ENCODE measurements around the gene UBN1. TPM values are rescaled to one million over a fixed set of nuclear protein-coding genes. Genes with fewer than 3 reads are reported as not detected.

The UBN1 gene
- total and polyA plus RNA-seq, 2 of the 13 experiments (the other 11 are each of a cell fraction or from before 2014, with no cell fraction given): 10.6 to 23.5 TPM

GRCh38 chr16:4846901-4847773, at the start of gene UBN1, which contains the start of gene GLYR1 (continued):
- TF ChIP-seq, protein P1, sequence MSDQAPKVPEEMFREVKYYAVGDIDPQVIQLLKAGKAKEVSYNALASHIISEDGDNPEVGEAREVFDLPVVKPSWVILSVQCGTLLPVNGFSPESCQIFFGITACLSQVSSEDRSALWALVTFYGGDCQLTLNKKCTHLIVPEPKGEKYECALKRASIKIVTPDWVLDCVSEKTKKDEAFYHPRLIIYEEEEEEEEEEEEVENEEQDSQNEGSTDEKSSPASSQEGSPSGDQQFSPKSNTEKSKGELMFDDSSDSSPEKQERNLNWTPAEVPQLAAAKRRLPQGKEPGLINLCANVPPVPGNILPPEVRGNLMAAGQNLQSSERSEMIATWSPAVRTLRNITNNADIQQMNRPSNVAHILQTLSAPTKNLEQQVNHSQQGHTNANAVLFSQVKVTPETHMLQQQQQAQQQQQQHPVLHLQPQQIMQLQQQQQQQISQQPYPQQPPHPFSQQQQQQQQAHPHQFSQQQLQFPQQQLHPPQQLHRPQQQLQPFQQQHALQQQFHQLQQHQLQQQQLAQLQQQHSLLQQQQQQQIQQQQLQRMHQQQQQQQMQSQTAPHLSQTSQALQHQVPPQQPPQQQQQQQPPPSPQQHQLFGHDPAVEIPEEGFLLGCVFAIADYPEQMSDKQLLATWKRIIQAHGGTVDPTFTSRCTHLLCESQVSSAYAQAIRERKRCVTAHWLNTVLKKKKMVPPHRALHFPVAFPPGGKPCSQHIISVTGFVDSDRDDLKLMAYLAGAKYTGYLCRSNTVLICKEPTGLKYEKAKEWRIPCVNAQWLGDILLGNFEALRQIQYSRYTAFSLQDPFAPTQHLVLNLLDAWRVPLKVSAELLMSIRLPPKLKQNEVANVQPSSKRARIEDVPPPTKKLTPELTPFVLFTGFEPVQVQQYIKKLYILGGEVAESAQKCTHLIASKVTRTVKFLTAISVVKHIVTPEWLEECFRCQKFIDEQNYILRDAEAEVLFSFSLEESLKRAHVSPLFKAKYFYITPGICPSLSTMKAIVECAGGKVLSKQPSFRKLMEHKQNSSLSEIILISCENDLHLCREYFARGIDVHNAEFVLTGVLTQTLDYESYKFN (CRISPR knock-in tag; conservative IDR thresholded peaks at IDR 0.05): 0 out of 2 replicates have a peak, but pooled peaks have one; percentile 12
- TF ChIP-seq IRF9 (CRISPR knock-in tag; IDR thresholded peaks at IDR 0.05; ENCODE audit: borderline replicate concordance) (peak; percentile 18; the same call in 1 of the 2 replicates), ZNF224 (CRISPR knock-in tag; IDR thresholded peaks at IDR 0.05) (peak; percentile 71; the same call in 1 of the 2 replicates), MED8 (CRISPR knock-in tag; IDR thresholded peaks at IDR 0.05; ENCODE audit: insufficient replicate concordance) (peak; percentile 73), KDM1A (CRISPR knock-in tag; IDR thresholded peaks at IDR 0.05) (no peak), ZFY (CRISPR knock-in tag; IDR thresholded peaks at IDR 0.05) (peak; percentile 83), ETV5 (CRISPR knock-in tag; IDR thresholded peaks at IDR 0.05; ENCODE audit: borderline replicate concordance) (no peak), ZNF335 (CRISPR knock-in tag; IDR thresholded peaks at IDR 0.05) (no peak), TFDP2 (CRISPR knock-in tag; IDR thresholded peaks at IDR 0.05) (peak; percentile 66; the same call in 1 of the 2 replicates), ZNF777 (CRISPR knock-in tag; IDR thresholded peaks at IDR 0.05) (peak; percentile 98), CREM (IDR thresholded peaks at IDR 0.05) (peak; percentile 46; the same call in 1 of the 2 replicates), CREM (CRISPR knock-in tag; IDR thresholded peaks at IDR 0.05) (no peak), KLF6 (CRISPR knock-in tag; IDR thresholded peaks at IDR 0.05) (0 out of 2 replicates have a peak, but pooled peaks have one; percentile 26), THAP11 (CRISPR knock-in tag; IDR thresholded peaks at IDR 0.05) (peak; percentile 87), TFDP1 (CRISPR knock-in tag; IDR thresholded peaks at IDR 0.05; ENCODE audit: borderline replicate concordance) (peak; percentile 49; the same call in 1 of the 2 replicates), NR3C1 (CRISPR knock-in tag; IDR thresholded peaks at IDR 0.05) (no peak), ZSCAN5A (CRISPR knock-in tag; IDR thresholded peaks at IDR 0.05; ENCODE audit: borderline replicate concordance) (0 out of 2 replicates have a peak, but pooled peaks have one; percentile 2)
- TF ChIP-seq, protein P2, sequence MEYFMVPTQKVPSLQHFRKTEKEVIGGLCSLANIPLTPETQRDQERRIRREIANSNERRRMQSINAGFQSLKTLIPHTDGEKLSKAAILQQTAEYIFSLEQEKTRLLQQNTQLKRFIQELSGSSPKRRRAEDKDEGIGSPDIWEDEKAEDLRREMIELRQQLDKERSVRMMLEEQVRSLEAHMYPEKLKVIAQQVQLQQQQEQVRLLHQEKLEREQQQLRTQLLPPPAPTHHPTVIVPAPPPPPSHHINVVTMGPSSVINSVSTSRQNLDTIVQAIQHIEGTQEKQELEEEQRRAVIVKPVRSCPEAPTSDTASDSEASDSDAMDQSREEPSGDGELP (IDR thresholded peaks at IDR 0.05; ENCODE audit: borderline replicate concordance, low read depth): peak; percentile 37; the same call in 1 of the 2 replicates
- TF ChIP-seq, protein P3, sequence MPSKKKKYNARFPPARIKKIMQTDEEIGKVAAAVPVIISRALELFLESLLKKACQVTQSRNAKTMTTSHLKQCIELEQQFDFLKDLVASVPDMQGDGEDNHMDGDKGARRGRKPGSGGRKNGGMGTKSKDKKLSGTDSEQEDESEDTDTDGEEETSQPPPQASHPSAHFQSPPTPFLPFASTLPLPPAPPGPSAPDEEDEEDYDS (CRISPR knock-in tag; IDR thresholded peaks at IDR 0.05): peak; percentile 74; the same call in 1 of the 2 replicates

All from HepG2 (cell line).